ENCODE measurements around the gene COMMD10. TPM values are rescaled to one million over a fixed set of nuclear protein-coding genes. Genes with fewer than 3 reads are reported as not detected.

Gene COMMD10
- total RNA-seq, 6 experiments from 2014 or later = 19.0 to 25.0 (median 22.0) TPM

- Mint-ChIP-seq H3K27me3 (ENCODE audit: insufficient read depth) (peaks cover 8% of the 10 kb centered on the region), H3K4me3 (no peak overlapping the region), H3K36me3 (ENCODE audit: low read depth) (no peaks in the 10 kb centered on the region), H3K4me1 (ENCODE audit: low read depth) (peaks cover 4% of the 10 kb centered on the region; the same call in 1 of the 2 replicates), H3K27ac (no peak overlapping the region), H3K9me3 (no peaks in the 10 kb centered on the region)
- peak; percentile 43; the same call in 1 of the 2 replicates for TF ChIP-seq CTCF (IDR thresholded peaks at IDR 0.05)
- no peak for DNase-seq
Observed at GRCh38 chr5:116062352-116062751, 22.5 kb upstream of the COMMD10 start.

GRCh38 chr5:116063950-116064349, 20.9 kb upstream of the COMMD10 start:
- no peak overlapping the region for H3K4me3 Mint-ChIP-seq
- no peaks in the 10 kb centered on the region for H3K4me1 Mint-ChIP-seq (ENCODE audit: low read depth)
- no peak for TF ChIP-seq CTCF (IDR thresholded peaks at IDR 0.05)
- no peak for DNase-seq
- H3K9me3 Mint-ChIP-seq = no peaks in the 10 kb centered on the region
- H3K36me3 Mint-ChIP-seq (ENCODE audit: low read depth) = no peaks in the 10 kb centered on the region
- H3K27me3 Mint-ChIP-seq (ENCODE audit: insufficient read depth) = peaks cover 3% of the 10 kb centered on the region; the same call in 1 of the 2 replicates
- H3K27ac Mint-ChIP-seq = no peak overlapping the region

- peak; percentile 95 for TF ChIP-seq CTCF (IDR thresholded peaks at IDR 0.05)
- Mint-ChIP-seq H3K4me1 (ENCODE audit: low read depth) (no peaks in the 10 kb centered on the region), H3K27ac (no peak overlapping the region), H3K9me3 (no peaks in the 10 kb centered on the region), H3K27me3 (ENCODE audit: insufficient read depth) (peaks cover 3% of the 10 kb centered on the region; the same call in 1 of the 2 replicates), H3K4me3 (no peak overlapping the region), H3K36me3 (ENCODE audit: low read depth) (no peaks in the 10 kb centered on the region)
- peak; percentile 36 for DNase-seq
Observed at GRCh38 chr5:116068028-116068632, 16.7 kb upstream of the COMMD10 start.

- H3K4me3 Mint-ChIP-seq = no peak overlapping the region
- peaks cover 3% of the 10 kb centered on the region; the same call in 1 of the 2 replicates for H3K27me3 Mint-ChIP-seq (ENCODE audit: insufficient read depth)
- DNase-seq = no peak
- no peaks in the 10 kb centered on the region for H3K9me3 Mint-ChIP-seq
- no peak for TF ChIP-seq CTCF (IDR thresholded peaks at IDR 0.05)
- H3K27ac Mint-ChIP-seq = no peak overlapping the region
- H3K4me1 Mint-ChIP-seq (ENCODE audit: low read depth) = no peaks in the 10 kb centered on the region
- H3K36me3 Mint-ChIP-seq (ENCODE audit: low read depth) = no peaks in the 10 kb centered on the region
Observed at GRCh38 chr5:116071211-116071610, 13.6 kb upstream of the COMMD10 start.

GRCh38 chr5:116075191-116075831, 9.5 kb upstream of the COMMD10 start:
- DNase-seq = no peak
- TF ChIP-seq CTCF (IDR thresholded peaks at IDR 0.05) = no peak
- Mint-ChIP-seq H3K27me3 (ENCODE audit: insufficient read depth) (no peaks in the 10 kb centered on the region; the same call in 1 of the 2 replicates), H3K4me1 (ENCODE audit: low read depth) (no peaks in the 10 kb centered on the region), H3K27ac (no peak overlapping the region), H3K36me3 (ENCODE audit: low read depth) (no peaks in the 10 kb centered on the region), H3K4me3 (no peak overlapping the region), H3K9me3 (no peaks in the 10 kb centered on the region)

All from HFFc6 (cell line).